PC-3 (cell line): ENCODE data around the gene GAS2L3.

ENCODE experiments used
- EZH2 ChIP-seq: fragments of 300-600 bp; sonication (generic); IDR thresholded peaks from one replicate; pipeline ENCODE4 v1.6.1; 2017; ENCODE audit warnings: antibody characterized with exemption, mild to moderate bottlenecking, low read length; ENCODE audit not compliant: unreplicated experiment
- TF ChIP-seq, protein P1 (sequence below): fragments of 300-600 bp; sonication (generic); conservative IDR thresholded peaks from 2 replicates; pipeline ENCODE4 v1.5.1; 2017; ENCODE audit warnings: antibody characterized with exemption, low read depth, mild to moderate bottlenecking, low read length

- TF ChIP-seq, protein P1, sequence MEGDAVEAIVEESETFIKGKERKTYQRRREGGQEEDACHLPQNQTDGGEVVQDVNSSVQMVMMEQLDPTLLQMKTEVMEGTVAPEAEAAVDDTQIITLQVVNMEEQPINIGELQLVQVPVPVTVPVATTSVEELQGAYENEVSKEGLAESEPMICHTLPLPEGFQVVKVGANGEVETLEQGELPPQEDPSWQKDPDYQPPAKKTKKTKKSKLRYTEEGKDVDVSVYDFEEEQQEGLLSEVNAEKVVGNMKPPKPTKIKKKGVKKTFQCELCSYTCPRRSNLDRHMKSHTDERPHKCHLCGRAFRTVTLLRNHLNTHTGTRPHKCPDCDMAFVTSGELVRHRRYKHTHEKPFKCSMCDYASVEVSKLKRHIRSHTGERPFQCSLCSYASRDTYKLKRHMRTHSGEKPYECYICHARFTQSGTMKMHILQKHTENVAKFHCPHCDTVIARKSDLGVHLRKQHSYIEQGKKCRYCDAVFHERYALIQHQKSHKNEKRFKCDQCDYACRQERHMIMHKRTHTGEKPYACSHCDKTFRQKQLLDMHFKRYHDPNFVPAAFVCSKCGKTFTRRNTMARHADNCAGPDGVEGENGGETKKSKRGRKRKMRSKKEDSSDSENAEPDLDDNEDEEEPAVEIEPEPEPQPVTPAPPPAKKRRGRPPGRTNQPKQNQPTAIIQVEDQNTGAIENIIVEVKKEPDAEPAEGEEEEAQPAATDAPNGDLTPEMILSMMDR, result no peak
- no peak for TF ChIP-seq EZH2
Measured at GRCh38 chr12:100661300-100661951, 87.9 kb downstream of the GAS2L3 start.
